GM12878 (cell line): ENCODE measurements around the gene SNRPD3. TPM values are rescaled to one million over a fixed set of nuclear protein-coding genes. Genes with fewer than 3 reads are reported as not detected.

ENCODE experiments used
- ATAC-seq: fragments of 200-7000 bp; cut with Tn5 transposase; 3 replicates; pipeline ENCODE4 v1.9.1; 2020; ENCODE audit warnings: mild to moderate bottlenecking, moderate library complexity
- BruUV-seq: library from RNA; stranded (reverse); fragments of 400-500 nt; replicated peaks from 2 replicates; lab custom pipeline; 2021; lab: Mats Ljungman, UMichigan
- CTCF ChIA-PET: fragments of 300-600 bp; sonication (Branson Sonifier 250); formaldehyde crosslinking; extraction: SDS; loops from one replicate; lab custom pipeline; 2021; ENCODE audit warnings: inconsistent platforms; lab: Yijun Ruan, JAX
- POLR2A ChIA-PET: fragments of 350-600 bp; formaldehyde crosslinking; extraction: SDS; loops from one replicate; lab custom pipeline; 2021; ENCODE audit warnings: inconsistent platforms; lab: Charles Lee
- RAD21 ChIA-PET: fragments of 300-600 bp; sonication (Branson Sonifier 250); formaldehyde crosslinking; loops from one replicate; lab custom pipeline; 2023; ENCODE audit warnings: antibody characterized with exemption; ENCODE audit not compliant: unreplicated experiment; lab: Charles Lee
- SMC1A ChIA-PET: fragments of 300-600 bp; sonication (Branson Sonifier 250); formaldehyde crosslinking; loops from one replicate; lab custom pipeline; 2023; ENCODE audit not compliant: unreplicated experiment, uncharacterized antibody; lab: Charles Lee
- DNase-seq: peaks from one replicate; pipeline ENCODE4 v3.0.0-alpha.2; 2011; ENCODE audit warnings: low read depth, low spot score
- FAIRE-seq: peaks from 3 replicates; lab custom pipeline; 2011; peaks lifted over from hg19 to GRCh38; lab: Jason Lieb, UNC
- H2AFZ ChIP-seq: 2 replicates; pipeline ENCODE4 v1.6.0; 2011; ENCODE audit warnings: low read depth, low read length, control low read depth; ENCODE audit not compliant: control insufficient read depth
- H3K27ac ChIP-seq: 2 replicates; pipeline ENCODE4 v1.5.1; 2011; ENCODE audit warnings: control low read depth; ENCODE audit not compliant: control insufficient read depth, insufficient read depth
- H3K27me3 ChIP-seq, 2 experiments: replicated peaks in 1 of 2; 2 replicates each; pipeline versions ENCODE4 v1.6.0 to v1.6.1; 2011; ENCODE audit warnings: low read length in 1 of 2; ENCODE audit not compliant: control insufficient read depth in 2 of 2, insufficient read depth in 2 of 2
- H3K36me3 ChIP-seq, 2 experiments: 2 replicates each; pipeline ENCODE4 v1.5.1; 2011; ENCODE audit warnings: low read length in 1 of 2; ENCODE audit not compliant: control insufficient read depth in 2 of 2, insufficient read depth in 2 of 2
- H3K4me1 ChIP-seq: 2 replicates; pipeline ENCODE4 v1.6.1; 2011; ENCODE audit warnings: mild to moderate bottlenecking, low read length, moderate library complexity, mixed read lengths; ENCODE audit not compliant: control insufficient read depth, insufficient read depth
- H3K4me2 ChIP-seq: 2 replicates; pipeline ENCODE4 v1.6.0; 2011; ENCODE audit warnings: control low read depth; ENCODE audit not compliant: control insufficient read depth, insufficient read depth
- H3K4me3 ChIP-seq: fragments of 200-600 bp; sonication (generic); 2 replicates; pipeline ENCODE4 v1.5.1; 2016
- H3K79me2 ChIP-seq: 2 replicates; pipeline ENCODE4 v1.6.0; 2011; ENCODE audit warnings: low read length; ENCODE audit not compliant: control insufficient read depth, insufficient read depth
- H3K9ac ChIP-seq: 2 replicates; pipeline ENCODE4 v1.8.0; 2011; ENCODE audit warnings: low read length, control low read depth, mixed read lengths; ENCODE audit not compliant: control insufficient read depth, insufficient read depth
- H3K9me3 ChIP-seq: replicated peaks from 3 replicates; pipeline ENCODE4 v1.5.1; 2011; ENCODE audit warnings: mild to moderate bottlenecking, low read length; ENCODE audit not compliant: control insufficient read depth, insufficient read depth
- H4K20me1 ChIP-seq: 2 replicates; pipeline ENCODE4 v1.6.0; 2011; ENCODE audit not compliant: control insufficient read depth, insufficient read depth
- ATF3 ChIP-seq: IDR thresholded peaks from 2 replicates; pipeline ENCODE4 v1.6.1; 2011; ENCODE audit warnings: low read depth, mild to moderate bottlenecking, low read length, moderate library complexity, borderline replicate concordance; ENCODE audit errors: extremely low read depth
- DPF2 ChIP-seq: fragments of 450-650 bp; IDR thresholded peaks from 2 replicates; pipeline ENCODE4 v1.6.1; 2017; ENCODE audit warnings: mild to moderate bottlenecking
- E2F4 ChIP-seq: IDR thresholded peaks from 2 replicates; pipeline ENCODE4 v1.6.1; 2012; ENCODE audit warnings: low read depth, low read length, improper control_type of control experiment
- EED ChIP-seq: sonication (generic); IDR thresholded peaks from 2 replicates; pipeline ENCODE4 v1.6.1; 2016; ENCODE audit warnings: antibody characterized with exemption, low read depth
- FOS ChIP-seq: IDR thresholded peaks from 3 replicates; pipeline ENCODE4 v1.6.1; 2011; ENCODE audit warnings: borderline replicate concordance; ENCODE audit not compliant: insufficient read length; ENCODE audit errors: extremely low read depth
- KLF5 ChIP-seq: fragments of 450-650 bp; IDR thresholded peaks from 2 replicates; pipeline ENCODE4 v1.6.1; 2014; ENCODE audit warnings: mild to moderate bottlenecking; ENCODE audit not compliant: partially characterized antibody
- MLLT1 ChIP-seq: fragments of 450-650 bp; IDR thresholded peaks from 2 replicates; pipeline ENCODE4 v1.6.1; 2016; ENCODE audit warnings: mild to moderate bottlenecking
- NR2F1 ChIP-seq: fragments of 450-650 bp; conservative IDR thresholded peaks from 2 replicates; pipeline ENCODE4 v1.6.1; 2017; ENCODE audit warnings: mild to moderate bottlenecking
- NRF1 ChIP-seq: conservative IDR thresholded peaks from 2 replicates; pipeline ENCODE4 v1.6.1; 2011; ENCODE audit warnings: mild to moderate bottlenecking, low read depth, low read length, improper control_type of control experiment
- PKNOX1 ChIP-seq: fragments of 450-650 bp; IDR thresholded peaks from 2 replicates; pipeline ENCODE4 v1.6.1; 2016; ENCODE audit warnings: mild to moderate bottlenecking
- POLR2AphosphoS2 ChIP-seq: IDR thresholded peaks from 2 replicates; pipeline ENCODE4 v1.6.1; 2011; ENCODE audit warnings: low read depth, mild to moderate bottlenecking, low read length, improper control_type of control experiment, moderate library complexity
- RELA ChIP-seq: fragments of 450-650 bp; IDR thresholded peaks from 2 replicates; pipeline ENCODE4 v1.8.0; 2014; ENCODE audit warnings: borderline replicate concordance; ENCODE audit not compliant: partially characterized antibody
- RUNX3 ChIP-seq: IDR thresholded peaks from 2 replicates; pipeline ENCODE4 v1.6.1; 2012; ENCODE audit warnings: low read length, inconsistent platforms
- SMAD5 ChIP-seq: IDR thresholded peaks from 2 replicates; pipeline ENCODE4 v1.6.1; 2016; ENCODE audit warnings: antibody characterized with exemption, low read depth
- SMARCA5 ChIP-seq: fragments of 450-650 bp; IDR thresholded peaks from 2 replicates; pipeline ENCODE4 v1.6.1; 2017; ENCODE audit warnings: mild to moderate bottlenecking
- TAF1 ChIP-seq: IDR thresholded peaks from 2 replicates; pipeline ENCODE4 v1.6.1; 2011; ENCODE audit warnings: mild to moderate bottlenecking, low read depth, low read length, borderline replicate concordance
- ZNF687 ChIP-seq: fragments of 450-650 bp; IDR thresholded peaks from 2 replicates; pipeline ENCODE4 v1.6.1; 2017; ENCODE audit warnings: mild to moderate bottlenecking, moderate library complexity
- WGBS: methylation state at CpG from one replicate; pipeline ENCODE4 v1.1.6; 2016; ENCODE audit warnings: low lambda C conversion rate; ENCODE audit not compliant: insufficient replicate concordance, insufficient coverage; ENCODE audit errors: missing lambda C conversion rate; 5-methylcytosine and 5-hydroxymethylcytosine counted together
- in situ Hi-C: fragments of 300-500 bp; cut with MboI; formaldehyde crosslinking; loops from 9 replicates; pipeline ENCODE4 v1.14.3; 2018; ENCODE audit warnings: mixed read lengths
- intact Hi-C: fragments of 100-400 bp; cut with micrococcal nuclease; formaldehyde crosslinking; loops from one replicate; pipeline ENCODE4 v1.14.2; 2022; ENCODE audit not compliant: unreplicated experiment
- polyA plus RNA-seq, 11 experiments: library from polyadenylated mRNA; depleted of rRNA in 4 of 11; unstranded in 6 of 11; stranded (reverse) in 5 of 11; fragments of >200 nt; fragmentation: Nextera tagmentation in 4 of 11; fragmentation: Illumina TruSeq in 1 of 11; extraction: Ambion mirVana in 4 of 11; extraction: Trizol in 1 of 11; gene quantifications; 1 replicate in 1 of 11; 2 replicates in 10 of 11; pipeline versions ENCODE4 v1.2.1 to v1.2.3, GENCODE V29; 2011 to 2016; ENCODE audit warnings: inconsistent platforms in 2 of 11, missing spikeins in 2 of 11, low read depth in 1 of 11
- total RNA-seq, 4 experiments: library from RNA; depleted of rRNA in 3 of 4; stranded (reverse); fragments of >200 nt in 3 of 4; fragmentation: Illumina TruSeq in 1 of 4; extraction: Trizol in 1 of 4; gene quantifications; 2 replicates each; pipeline versions ENCODE4 v1.2.1 to v1.2.3, GENCODE V29; 2013 to 2021

SNRPD3 gene
- total and polyA plus RNA-seq, 10 of the 15 experiments (the other 5 are each of a cell fraction or from before 2014, with no cell fraction given), result 112 to 324 (median 242) TPM

GRCh38 chr22:24567668-24568067 lies 11.9 kb downstream of the SNRPD3 start:
- no peak overlapping the region for H2AFZ ChIP-seq
- no peaks in the 10 kb centered on the region for H3K9me3 ChIP-seq
- no peak overlapping the region for H3K9ac ChIP-seq
- CTCF ChIA-PET, result interaction anchor here (1.3 to 1.9 kb wide), 3 partner anchors 9 to 13 kb away, joined by 3 to 5 read pairs (median 4); partner anchors contain the start of gene GUCD1
- POLR2A ChIA-PET, result interaction anchor here (1.3 to 6.6 kb wide), 2 partner anchors 12 to 14 kb away, joined by 3 to 42 read pairs; partner anchors contain the start of genes GUCD1 and SNRPD3
- BruUV-seq, result no TSS peak
- H3K36me3 ChIP-seq, result peaks cover 23 to 28% of the 10 kb centered on the region in 2 experiments
- peaks cover 32% of the 10 kb centered on the region for H3K79me2 ChIP-seq
- no peak overlapping the region for H3K4me3 ChIP-seq
- 47% methylated on average over 10 of the region's 10 CpGs for WGBS
- no peaks in the 10 kb centered on the region for H3K27me3 ChIP-seq
- intact Hi-C loops, result no loop called here
- DNase-seq, result no peak
- H3K4me1 ChIP-seq, result no peaks in the 10 kb centered on the region
- FAIRE-seq, result peak; percentile 35
- RAD21 ChIA-PET, result interaction anchor here (0.9 to 1.9 kb wide), 4 partner anchors 9 to 15 kb away, joined by 3 to 7 read pairs (median 4); partner anchors contain the start of gene GUCD1
- in situ Hi-C loops, result no loop called here
- ATAC-seq, result peak; percentile 93
- peaks cover 3% of the 10 kb centered on the region; the same call in 1 of the 2 replicates for H4K20me1 ChIP-seq
- SMC1A ChIA-PET, result interaction anchor here (0.8 to 3.4 kb wide), 7 partner anchors 8 to 44 kb away, joined by 3 to 11 read pairs (median 3); no protein-coding TSS in a partner anchor
- H3K27ac ChIP-seq, result no peak overlapping the region
- no peak overlapping the region for H3K4me2 ChIP-seq
- no peak for TF ChIP-seq E2F4
- TF ChIP-seq POLR2AphosphoS2, result no peak
- TF ChIP-seq DPF2, result no peak
- TF ChIP-seq FOS, result no peak
- 0 out of 2 replicates have a peak, but pooled peaks have one; percentile 5 for TF ChIP-seq NR2F1
- no peak for TF ChIP-seq KLF5
- TF ChIP-seq TAF1, result no peak
- peak; percentile 38; the same call in 1 of the 2 replicates for TF ChIP-seq PKNOX1
- TF ChIP-seq SMAD5, result no peak
- TF ChIP-seq RELA, result peak; percentile 16
- no peak for TF ChIP-seq NRF1
- 0 out of 2 replicates have a peak, but pooled peaks have one; percentile 38 for TF ChIP-seq MLLT1
- TF ChIP-seq ATF3, result no peak
- TF ChIP-seq SMARCA5, result no peak
- no peak for TF ChIP-seq EED
- TF ChIP-seq ZNF687, result peak; percentile 52; the same call in 1 of the 2 replicates
- TF ChIP-seq RUNX3, result no peak
